Cardiac septum (tissue), 1 donor: ENCODE results near the gene HID1. TPM values are rescaled to one million over a fixed set of nuclear protein-coding genes. Genes with fewer than 3 reads are reported as not detected.
"Not testable (repeated sequence)": the region's sequence is repeated elsewhere in the genome, so short reads cannot be mapped to it uniquely, and the experiment has no call there.

ENCODE experiments used
- DNase-seq: peaks from one replicate; pipeline ENCODE4 v3.0.0-alpha.2; 2020; ENCODE audit warnings: low spot score
- intact Hi-C: fragments of 100-400 bp; cut with DNase I; formaldehyde crosslinking; loops from one replicate; pipeline ENCODE4 v1.14.0; 2022
- total RNA-seq: library from RNA; stranded (reverse); fragmentation: NEBNext Ultra II Directional; extraction: Animal tissue kit (Norgen Biotek cat#: 25700); gene quantifications from one replicate; pipeline ENCODE4 v1.2.1, GENCODE V29; 2021
- donor health status: DM: no; HTN: no; CAD: no.

Gene HID1
- total RNA-seq, 1 donor from 2014 or later, result 9.0 TPM

- no peak for DNase-seq
- intact Hi-C loops, result no loop called here
Observed at GRCh38 chr17:75001915-75002843, 29.6 kb upstream of the HID1 start.

GRCh38 chr17:74999523-74999922 is 27.0 kb upstream of the HID1 start:
- intact Hi-C loops, result no loop called here
- no peak for DNase-seq

GRCh38 chr17:74998783-74999182 is 26.2 kb upstream of the HID1 start:
- no peak for DNase-seq
- intact Hi-C loops, result no loop called here

- intact Hi-C loops, result no loop called here
- no peak for DNase-seq
Observed at GRCh38 chr17:74995847-74996246, 23.3 kb upstream of the HID1 start.

GRCh38 chr17:74994440-74994839 is 21.9 kb upstream of the HID1 start:
- intact Hi-C loops, result no loop called here
- no peak for DNase-seq

GRCh38 chr17:74992223-74992622 is 19.7 kb upstream of the HID1 start:
- no peak for DNase-seq
- intact Hi-C loops, result no loop called here

- no peak for DNase-seq
- intact Hi-C loops, result no loop called here
Observed at GRCh38 chr17:74990581-74991105, 18.1 kb upstream of the HID1 start.

GRCh38 chr17:74987909-74988711 is 15.6 kb upstream of the HID1 start:
- intact Hi-C loops, result loop anchor here (2.0 kb wide), 1 partner anchor 47 kb away; no protein-coding TSS in a partner anchor
- peak; percentile 91 for DNase-seq

- DNase-seq, result peak; percentile 98
- intact Hi-C loops, result no loop called here
Observed at GRCh38 chr17:74987418-74987908, 14.9 kb upstream of the HID1 start, which contains the start of gene CDR2L. CDR2L (plus strand) TSS chr17:74987632; CDS start chr17:74988044, 412 bp downstream.

GRCh38 chr17:74986206-74986576 is 13.6 kb upstream of the HID1 start:
- DNase-seq, result no peak
- intact Hi-C loops, result no loop called here

GRCh38 chr17:74982663-74983313 is 10.2 kb upstream of the HID1 start:
- DNase-seq, intact Hi-C loops: not testable (repeated sequence)

GRCh38 chr17:74981979-74982662 is 9.6 kb upstream of the HID1 start:
- DNase-seq, result peak; percentile 86
- intact Hi-C loops, result no loop called here

- no peak for DNase-seq
- intact Hi-C loops, result no loop called here
Observed at GRCh38 chr17:74981318-74981978, 8.9 kb upstream of the HID1 start.

- DNase-seq, result no peak
- intact Hi-C loops, result no loop called here
Observed at GRCh38 chr17:74979408-74980146, 7.0 kb upstream of the HID1 start.

- DNase-seq, result no peak
- intact Hi-C loops, result no loop called here
Observed at GRCh38 chr17:74978240-74978639, 5.7 kb upstream of the HID1 start.

- intact Hi-C loops, result no loop called here
- no peak for DNase-seq
Observed at GRCh38 chr17:74977802-74978201, 5.2 kb upstream of the HID1 start.

- DNase-seq, result no peak
- intact Hi-C loops, result no loop called here
Observed at GRCh38 chr17:74975943-74976342, 3.4 kb upstream of the HID1 start.

GRCh38 chr17:74972973-74973328 is 392 bp upstream of the HID1 start:
- intact Hi-C loops, result no loop called here

More at GRCh38 chr17:74972973-74973328, 392 bp upstream of the HID1 start:
- no peak for DNase-seq
